ENCODE results near the gene PTPRE. TPM values are rescaled to one million over a fixed set of nuclear protein-coding genes. Genes with fewer than 3 reads are reported as not detected.

The PTPRE gene
- total RNA-seq, 1 donor = 0.09 TPM

DNA sequence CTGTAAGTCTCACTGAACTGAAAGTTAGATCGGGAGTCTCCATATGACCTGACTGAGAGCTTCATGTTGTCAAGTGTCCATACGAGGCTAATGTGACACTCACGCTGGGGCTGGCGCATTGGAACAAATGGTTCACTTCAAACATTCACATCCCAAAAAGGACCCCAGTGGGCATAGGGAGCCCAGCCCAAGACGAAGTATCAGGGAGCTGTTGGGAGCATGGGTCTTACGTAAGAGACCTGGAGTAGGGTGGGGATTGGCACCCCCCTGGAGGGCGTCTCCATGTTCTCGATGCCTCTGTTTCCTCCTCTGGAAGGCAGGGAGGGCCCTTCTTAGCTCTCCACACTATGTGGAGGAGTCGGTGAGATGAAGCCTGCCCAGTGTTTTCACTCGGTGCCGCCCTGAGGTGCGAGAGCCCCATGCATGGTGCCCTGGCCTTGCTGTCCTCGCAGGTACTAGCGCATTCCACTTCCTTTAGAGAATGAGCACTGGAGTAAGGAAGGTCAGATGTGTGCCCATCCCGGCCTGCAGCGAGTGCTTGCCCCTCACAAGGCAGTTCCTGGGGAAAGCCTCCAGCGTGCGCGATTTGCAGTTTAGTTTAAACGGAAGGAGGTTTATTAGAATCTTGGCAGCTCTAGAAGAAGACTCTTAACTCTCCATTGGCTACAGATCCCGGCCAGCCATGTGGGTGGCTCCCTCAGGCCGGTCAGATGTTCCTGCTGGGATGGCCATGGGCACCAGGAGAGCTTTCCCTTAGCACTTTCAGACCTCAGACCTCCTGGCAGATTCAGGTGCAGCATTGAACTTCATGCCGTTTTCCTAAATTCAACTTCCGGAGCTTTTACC lies 64.4 kb downstream of the PTPRE start:
- TF ChIP-seq, protein P1, sequence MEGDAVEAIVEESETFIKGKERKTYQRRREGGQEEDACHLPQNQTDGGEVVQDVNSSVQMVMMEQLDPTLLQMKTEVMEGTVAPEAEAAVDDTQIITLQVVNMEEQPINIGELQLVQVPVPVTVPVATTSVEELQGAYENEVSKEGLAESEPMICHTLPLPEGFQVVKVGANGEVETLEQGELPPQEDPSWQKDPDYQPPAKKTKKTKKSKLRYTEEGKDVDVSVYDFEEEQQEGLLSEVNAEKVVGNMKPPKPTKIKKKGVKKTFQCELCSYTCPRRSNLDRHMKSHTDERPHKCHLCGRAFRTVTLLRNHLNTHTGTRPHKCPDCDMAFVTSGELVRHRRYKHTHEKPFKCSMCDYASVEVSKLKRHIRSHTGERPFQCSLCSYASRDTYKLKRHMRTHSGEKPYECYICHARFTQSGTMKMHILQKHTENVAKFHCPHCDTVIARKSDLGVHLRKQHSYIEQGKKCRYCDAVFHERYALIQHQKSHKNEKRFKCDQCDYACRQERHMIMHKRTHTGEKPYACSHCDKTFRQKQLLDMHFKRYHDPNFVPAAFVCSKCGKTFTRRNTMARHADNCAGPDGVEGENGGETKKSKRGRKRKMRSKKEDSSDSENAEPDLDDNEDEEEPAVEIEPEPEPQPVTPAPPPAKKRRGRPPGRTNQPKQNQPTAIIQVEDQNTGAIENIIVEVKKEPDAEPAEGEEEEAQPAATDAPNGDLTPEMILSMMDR (IDR thresholded peaks at IDR 0.05; ENCODE audit: insufficient read depth, low read length) = no peak
- DNase-seq (ENCODE audit: low read depth) = no peak
- H3K4me3 ChIP-seq (ENCODE audit: low read depth, low read length) = no peak overlapping the region

DNA sequence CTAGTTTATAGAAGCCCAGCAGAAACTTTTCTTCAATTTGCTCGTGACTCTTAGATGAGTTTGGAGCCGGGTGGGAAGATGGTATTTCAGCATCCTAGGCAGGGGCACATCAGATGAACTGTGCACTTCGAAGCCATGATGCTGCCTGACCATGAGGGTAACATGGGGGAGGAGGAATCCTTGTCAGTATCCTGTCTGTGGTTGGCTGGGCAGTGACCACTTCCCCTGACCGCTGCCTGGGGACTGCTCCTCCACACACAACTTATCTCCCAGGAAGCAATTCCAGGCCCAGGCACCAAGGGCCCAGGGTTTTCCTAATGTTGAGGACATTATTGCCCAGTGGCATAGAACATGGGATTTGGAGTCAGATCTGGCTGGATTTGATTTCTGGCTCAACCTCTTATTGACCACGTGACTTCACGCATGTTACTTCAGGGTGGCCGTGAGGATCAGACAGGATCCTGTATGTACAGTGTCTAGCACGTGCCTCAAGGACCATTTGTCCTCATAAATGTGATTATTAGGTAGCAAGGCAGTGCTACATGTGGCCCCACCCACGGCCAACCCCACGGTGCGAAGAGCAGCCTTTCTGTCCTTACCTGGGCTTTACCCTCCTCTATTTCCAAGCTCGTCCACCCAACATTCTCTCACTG lies 65.2 kb downstream of the PTPRE start:
- H3K4me3 ChIP-seq (ENCODE audit: low read depth, low read length) = no peak overlapping the region
- DNase-seq (ENCODE audit: low read depth) = no peak
- TF ChIP-seq, protein P1 (IDR thresholded peaks at IDR 0.05; ENCODE audit: insufficient read depth, low read length) = no peak

DNA sequence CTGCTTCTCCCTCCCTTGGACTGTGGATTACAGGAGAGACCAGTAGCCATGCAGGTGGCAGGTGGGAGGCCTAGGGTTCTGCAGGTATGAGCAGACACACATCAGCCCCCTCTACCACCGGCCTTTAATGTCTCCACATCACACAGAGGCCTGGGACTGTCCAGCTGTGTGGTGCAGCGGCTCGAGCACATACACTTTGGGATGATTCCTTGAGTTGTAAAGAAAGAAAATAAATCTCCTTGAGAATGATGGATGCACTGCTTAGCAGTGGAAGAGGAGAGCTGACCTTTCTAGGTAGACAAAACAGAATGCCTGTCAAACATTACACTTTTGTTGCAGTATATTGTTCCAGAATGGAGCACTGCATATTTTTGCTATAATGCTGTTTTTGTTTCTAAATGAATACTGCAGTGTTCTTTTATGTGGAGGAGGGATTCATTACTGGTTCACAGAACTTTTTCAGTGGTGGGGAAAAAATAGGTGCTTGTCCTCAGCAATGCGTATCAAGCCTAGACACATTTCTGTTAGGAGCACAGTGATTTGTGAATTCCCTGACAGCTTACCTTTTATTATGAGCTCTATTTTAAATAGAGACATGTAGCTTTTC lies 66.0 kb downstream of the PTPRE start:
- H3K4me3 ChIP-seq (ENCODE audit: low read depth, low read length) = no peak overlapping the region
- TF ChIP-seq, protein P1 (IDR thresholded peaks at IDR 0.05; ENCODE audit: insufficient read depth, low read length) = no peak

DNA sequence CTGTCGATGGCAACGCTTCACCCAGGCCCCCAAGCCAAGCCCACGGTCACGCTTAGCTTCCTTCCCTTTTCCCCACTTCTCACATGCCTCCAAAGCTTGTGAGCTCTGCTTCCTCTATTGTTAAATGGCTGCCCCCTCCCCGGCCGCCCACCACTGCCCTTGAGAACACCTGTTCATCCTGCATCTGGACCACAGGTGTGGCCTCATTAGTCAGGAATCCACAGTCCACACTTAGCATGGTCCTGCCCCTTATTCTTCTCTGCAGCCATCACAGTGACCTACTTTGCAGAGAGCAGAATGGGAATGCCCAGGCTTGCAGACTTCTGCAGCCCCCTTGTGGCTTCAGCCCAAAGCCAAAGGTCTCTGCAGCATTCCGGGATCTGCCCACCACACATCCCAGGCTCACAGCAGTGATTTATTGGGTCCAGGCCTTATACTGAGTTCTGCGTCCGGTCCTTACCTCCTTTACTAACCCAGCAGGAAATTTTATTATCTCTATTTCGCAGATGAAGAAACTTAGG lies 66.9 kb downstream of the PTPRE start:
- DNase-seq (ENCODE audit: low read depth) = no peak
- H3K4me3 ChIP-seq (ENCODE audit: low read depth, low read length) = no peak overlapping the region
- TF ChIP-seq, protein P1 (IDR thresholded peaks at IDR 0.05; ENCODE audit: insufficient read depth, low read length) = no peak

More for the DNA sequence above, 66.0 kb downstream of the PTPRE start:
- DNase-seq (ENCODE audit: low read depth) = no peak

DNA sequence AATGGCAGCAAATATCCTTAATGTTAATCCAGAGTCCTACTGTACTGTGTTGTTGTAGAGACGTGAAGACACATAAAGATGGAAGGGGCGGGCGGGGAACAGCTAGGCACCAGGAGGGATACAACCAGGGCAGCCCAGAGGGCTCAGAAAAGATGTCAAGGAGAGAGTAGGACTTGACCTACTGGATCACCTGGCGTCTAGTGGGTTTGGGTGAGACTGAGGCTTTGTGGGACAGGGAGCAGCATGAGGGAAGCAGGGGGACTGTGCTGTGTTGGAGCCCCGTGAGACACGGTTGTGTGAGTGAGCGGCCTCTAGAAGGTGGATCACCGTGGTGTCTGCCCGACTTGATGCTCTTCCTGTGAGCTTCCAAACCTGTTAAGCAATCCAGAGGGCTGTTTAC lies 68.0 kb downstream of the PTPRE start:
- H3K4me3 ChIP-seq (ENCODE audit: low read depth, low read length) = no peak overlapping the region
- TF ChIP-seq, protein P1 (IDR thresholded peaks at IDR 0.05; ENCODE audit: insufficient read depth, low read length) = no peak
- DNase-seq (ENCODE audit: low read depth) = no peak

DNA sequence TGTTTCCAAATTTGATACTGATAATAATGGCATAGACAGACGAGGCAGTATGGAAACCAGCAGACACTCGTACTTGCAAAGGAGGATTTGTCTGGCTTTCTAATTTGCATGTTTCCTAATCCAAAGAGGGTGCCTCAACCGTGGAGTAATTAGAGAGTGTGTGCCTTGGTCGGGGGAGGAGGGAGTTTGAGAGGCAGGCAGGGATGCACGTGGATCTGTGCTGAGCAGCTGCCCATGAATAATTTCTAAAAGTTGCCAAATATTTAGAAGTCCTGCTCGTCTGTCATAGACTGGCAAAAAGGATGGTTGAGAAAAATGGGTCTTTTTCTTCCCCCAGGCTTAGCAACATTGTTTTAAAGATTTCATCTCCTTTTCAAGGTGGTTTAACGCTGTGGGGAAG lies 69.4 kb downstream of the PTPRE start:
- TF ChIP-seq, protein P1 (IDR thresholded peaks at IDR 0.05; ENCODE audit: insufficient read depth, low read length) = no peak
- no peak overlapping the region for H3K4me3 ChIP-seq (ENCODE audit: low read depth, low read length)
- DNase-seq (ENCODE audit: low read depth) = no peak

All from fibroblast of the aortic adventitia (primary cell).